Measurements from ENCODE around the gene FAM184A. TPM values are rescaled to one million over a fixed set of nuclear protein-coding genes. Genes with fewer than 3 reads are reported as not detected.

Gene FAM184A
- total and polyA plus RNA-seq, 9 of the 15 experiments (the other 6 are each of a cell fraction or from before 2014, with no cell fraction given): 6.4 to 18.7 (median 13.1) TPM

GRCh38 chr6:118923035-118923434 is 155.4 kb downstream of the FAM184A start:
- Histone ChIP-seq H3K4me2 (ENCODE audit: insufficient read depth, low read length) (no peak overlapping the region), H4K20me1 (replicated peaks; ENCODE audit: control insufficient read depth, insufficient read depth, low read length) (no peaks in the 10 kb centered on the region), H3K4me1 (replicated peaks in 1 of 2; ENCODE audit: control insufficient read depth in 2 of 2, insufficient read depth in 2 of 2, low read length in 2 of 2) (no peaks in the 10 kb centered on the region), H3K36me3 (ENCODE audit: control insufficient read depth, insufficient read depth, low read length) (peaks cover 88% of the 10 kb centered on the region; the same call in 2 of the 3 replicates), H3K9ac (ENCODE audit: insufficient read depth in 1 of 2, low read depth in 2 of 2, low read length in 2 of 2) (no peak overlapping the region), H3K27ac (ENCODE audit: extremely low read depth, low read depth, low read length) (no peak overlapping the region), H3K9me3 (replicated peaks; ENCODE audit: control insufficient read depth, insufficient read depth, low read depth, low read length) (no peaks in the 10 kb centered on the region), H3K79me2 (ENCODE audit: control insufficient read depth, insufficient read depth, low read length) (0 out of 3 replicates have a peak, but pooled peaks cover 2% of the 10 kb centered on the region), H3K27me3 (ENCODE audit: control insufficient read depth in 2 of 2, insufficient read depth in 2 of 2, low read length in 2 of 2) (no peaks in the 10 kb centered on the region), H3K4me3 (no peak overlapping the region), H2AFZ (ENCODE audit: low read depth, low read length) (no peak overlapping the region), H3K9me1 (ENCODE audit: control insufficient read depth, insufficient read depth, low read length) (no peaks in the 10 kb centered on the region)
- no peak for DNase-seq (ENCODE audit: extremely low read depth in 1 of 4, low spot score in 3 of 4)
- ChIA-PET CTCF (ENCODE audit: low intra/inter-chr PET ratio) (no interaction called here), POLR2A (interaction anchor here (0.6 to 1.2 kb wide), 4 partner anchors 10 to 83 kb away, joined by 3 to 4 read pairs (median 3); no protein-coding TSS in a partner anchor)
- FAIRE-seq: no peak
- ATAC-seq: no peak
- BruUV-seq (replicated peaks): no TSS peak
- intact Hi-C loops (cut with micrococcal nuclease): no loop called here
- no peak for TF ChIP-seq BDP1 (IDR thresholded peaks at IDR 0.05; ENCODE audit: insufficient read depth, insufficient read length)
- TF ChIP-seq ETS1 (conservative IDR thresholded peaks at IDR 0.05; ENCODE audit: control insufficient read depth, low read depth, low read length): no peak
- no peak for TF ChIP-seq HIVEP1 (CRISPR knock-in tag; IDR thresholded peaks at IDR 0.05)
- TF ChIP-seq MCM2 (IDR thresholded peaks at IDR 0.05; ENCODE audit: low read depth): no peak
- in situ Hi-C loops (cut with MboI): no loop called here
- WGBS (ENCODE audit: insufficient coverage, low coverage, missing lambda C conversion rate): 78% methylated on average over 3 of the region's 3 CpGs

GRCh38 chr6:118921084-118921483 is 157.4 kb downstream of the FAM184A start:
- H3K27me3 ChIP-seq (ENCODE audit: control insufficient read depth in 2 of 2, insufficient read depth in 2 of 2, low read length in 2 of 2): no peaks in the 10 kb centered on the region
- no peak overlapping the region for H3K9ac ChIP-seq (ENCODE audit: insufficient read depth in 1 of 2, low read depth in 2 of 2, low read length in 2 of 2)
- no peak overlapping the region for H3K4me3 ChIP-seq
- no peaks in the 10 kb centered on the region for H3K9me3 ChIP-seq (replicated peaks; ENCODE audit: control insufficient read depth, insufficient read depth, low read depth, low read length)
- in situ Hi-C loops (cut with MboI): no loop called here
- BruUV-seq (replicated peaks): no TSS peak
- ATAC-seq (no peak), FAIRE-seq (no peak), DNase-seq (ENCODE audit: extremely low read depth in 1 of 4, low spot score in 3 of 4) (no peak)
- H3K36me3 ChIP-seq (ENCODE audit: control insufficient read depth, insufficient read depth, low read length): peaks cover 93% of the 10 kb centered on the region
- no peak overlapping the region for H2AFZ ChIP-seq (ENCODE audit: low read depth, low read length)
- H3K79me2 ChIP-seq (ENCODE audit: control insufficient read depth, insufficient read depth, low read length): 0 out of 3 replicates have a peak, but pooled peaks cover 1% of the 10 kb centered on the region
- no peaks in the 10 kb centered on the region for H3K4me1 ChIP-seq (replicated peaks in 1 of 2; ENCODE audit: control insufficient read depth in 2 of 2, insufficient read depth in 2 of 2, low read length in 2 of 2)
- H4K20me1 ChIP-seq (replicated peaks; ENCODE audit: control insufficient read depth, insufficient read depth, low read length): no peaks in the 10 kb centered on the region
- H3K9me1 ChIP-seq (ENCODE audit: control insufficient read depth, insufficient read depth, low read length): no peaks in the 10 kb centered on the region
- ChIA-PET POLR2A (interaction anchor here (0.6 to 1.8 kb wide), 4 partner anchors 7 to 25 kb away, joined by 3 to 6 read pairs (median 4); no protein-coding TSS in a partner anchor), CTCF (ENCODE audit: low intra/inter-chr PET ratio) (no interaction called here)
- H3K4me2 ChIP-seq (ENCODE audit: insufficient read depth, low read length): no peak overlapping the region
- 93% methylated on average over 1 of the region's 1 CpG for WGBS (ENCODE audit: insufficient coverage, low coverage, missing lambda C conversion rate)
- no peak overlapping the region for H3K27ac ChIP-seq (ENCODE audit: extremely low read depth, low read depth, low read length)
- intact Hi-C loops (cut with micrococcal nuclease): no loop called here
- no peak for TF ChIP-seq PKNOX1 (IDR thresholded peaks at IDR 0.05)
- no peak for TF ChIP-seq SETDB1 (IDR thresholded peaks at IDR 0.05; ENCODE audit: low read length)
- no peak for TF ChIP-seq ZNF740 (CRISPR knock-in tag; IDR thresholded peaks at IDR 0.05)
- TF ChIP-seq ZNF740 (tag; IDR thresholded peaks at IDR 0.05): no peak
- no peak for TF ChIP-seq TSC22D4 (tag; IDR thresholded peaks at IDR 0.05)
- TF ChIP-seq KDM4B (IDR thresholded peaks at IDR 0.05; ENCODE audit: borderline replicate concordance in 2 of 2, low read depth in 1 of 2): no peak
- no peak for TF ChIP-seq YY1 (IDR thresholded peaks at IDR 0.05; ENCODE audit: borderline replicate concordance in 1 of 3, control insufficient read depth in 1 of 3, extremely low read depth in 1 of 3, insufficient read depth in 3 of 3, insufficient read length in 1 of 3, insufficient replicate concordance in 2 of 3, low read depth in 1 of 3, low read length in 2 of 3)
- TF ChIP-seq, protein P1, sequence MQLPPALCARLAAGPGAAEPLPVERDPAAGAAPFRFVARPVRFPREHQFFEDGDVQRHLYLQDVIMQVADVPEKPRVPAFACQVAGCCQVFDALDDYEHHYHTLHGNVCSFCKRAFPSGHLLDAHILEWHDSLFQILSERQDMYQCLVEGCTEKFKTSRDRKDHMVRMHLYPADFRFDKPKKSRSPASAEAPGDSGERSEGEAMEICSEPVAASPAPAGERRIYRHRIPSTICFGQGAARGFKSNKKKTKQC (CRISPR knock-in tag; IDR thresholded peaks at IDR 0.05): no peak

Data from K562 (cell line).